GM18520 (cell line): ENCODE measurements around the gene CACNA2D2.

Experiments used
- ATAC-seq: cut with Tn5 transposase; IDR thresholded peaks from one replicate; pipeline ENCODE4 v1.9.1; 2021; ENCODE audit not compliant: unreplicated experiment

Gene CACNA2D2

GRCh38 chr3:50351323-50351697 lies 152.1 kb downstream of the CACNA2D2 start:
- ATAC-seq: no peak

GRCh38 chr3:50350527-50351322 lies 152.7 kb downstream of the CACNA2D2 start, which contains the start of the genes CYB561D2 and NPRL2:
Gene CYB561D2 (plus strand): TSS chr3:50350862. CDS start chr3:50351434, 572 bp downstream.
Gene NPRL2 (minus strand): TSS chr3:50350775. CDS start chr3:50350652, 123 bp downstream.
- peak; percentile 77 for ATAC-seq

GRCh38 chr3:50350213-50350526 lies 153.3 kb downstream of the CACNA2D2 start:
- ATAC-seq: no peak

- no peak for ATAC-seq
These were observed 156.1 kb downstream of the CACNA2D2 start for GRCh38 chr3:50347187-50347813.

- no peak for ATAC-seq
These were observed 157.7 kb downstream of the CACNA2D2 start, which contains the start of gene ZMYND10 for GRCh38 chr3:50345586-50346234. Gene ZMYND10 (minus strand): TSS chr3:50345732. CDS start chr3:50345579, 153 bp downstream.

GRCh38 chr3:50345008-50345407 lies 158.4 kb downstream of the CACNA2D2 start:
- no peak for ATAC-seq

- no peak for ATAC-seq
These were observed 160.4 kb downstream of the CACNA2D2 start for GRCh38 chr3:50342813-50343633.

- no peak for ATAC-seq
These were observed 161.3 kb downstream of the CACNA2D2 start for GRCh38 chr3:50341996-50342650.

GRCh38 chr3:50341537-50341936 lies 161.9 kb downstream of the CACNA2D2 start:
- ATAC-seq: no peak

- ATAC-seq: no peak
These were observed 162.7 kb downstream of the CACNA2D2 start, which contains the start of gene RASSF1 for GRCh38 chr3:50340448-50341329. Gene RASSF1 (minus strand): TSS chr3:50340836. CDS start chr3:50340805, 31 bp downstream.

- ATAC-seq: no peak
These were observed 163.3 kb downstream of the CACNA2D2 start for GRCh38 chr3:50340147-50340447.

GRCh38 chr3:50339485-50340146 lies 163.8 kb downstream of the CACNA2D2 start:
- no peak for ATAC-seq

- no peak for ATAC-seq
These were observed 164.5 kb downstream of the CACNA2D2 start for GRCh38 chr3:50338965-50339364.

- peak; percentile 72 for ATAC-seq
These were observed 166.1 kb downstream of the CACNA2D2 start for GRCh38 chr3:50337175-50337861.

- ATAC-seq: peak; percentile 19
These were observed 166.8 kb downstream of the CACNA2D2 start for GRCh38 chr3:50336452-50337174.

- no peak for ATAC-seq
These were observed 168.9 kb downstream of the CACNA2D2 start for GRCh38 chr3:50334339-50335075.

GRCh38 chr3:50333744-50334328 lies 169.6 kb downstream of the CACNA2D2 start:
- ATAC-seq: no peak
